Natural killer cell (primary cell): Measurements from ENCODE around the gene FOXE3. TPM values are rescaled to one million over a fixed set of nuclear protein-coding genes. Genes with fewer than 3 reads are reported as not detected.

ENCODE experiments used
- ATAC-seq, 3 donors: fragments of 150-1000 bp in 2 of 3; fragments of 200-7000 bp in 1 of 3; cut with Tn5 transposase; 1 replicate in 1 of 3; 2 replicates in 2 of 3; pipeline ENCODE4 v1.10.0; 2021; ENCODE audit warnings: mild to moderate bottlenecking in 2 of 3, moderate library complexity in 2 of 3
- DNase-seq, 2 donors: peaks; one replicate each; pipeline versions ENCODE4 v3.0.0 to v3.0.0-alpha.2; 2013 to 2021; ENCODE audit warnings: mixed read lengths in 1 of 2
- H3K27ac ChIP-seq: one replicate; pipeline ENCODE4 v1.5.1; 2013; ENCODE audit warnings: mild to moderate bottlenecking, low read length
- H3K27me3 ChIP-seq: one replicate; pipeline ENCODE4 v1.6.1; 2013; ENCODE audit warnings: low read length; ENCODE audit not compliant: control insufficient read depth, insufficient read depth
- H3K36me3 ChIP-seq: one replicate; pipeline ENCODE4 v1.6.1; 2013; ENCODE audit warnings: low read length; ENCODE audit not compliant: control insufficient read depth, insufficient read depth
- H3K4me1 ChIP-seq: one replicate; pipeline ENCODE4 v1.6.1; 2013; ENCODE audit warnings: low read length; ENCODE audit not compliant: control insufficient read depth, insufficient read depth
- H3K4me3 ChIP-seq: one replicate; pipeline ENCODE4 v1.5.1; 2013; ENCODE audit warnings: low read length
- H3K9me3 ChIP-seq: one replicate; pipeline ENCODE4 v1.6.1; 2013; ENCODE audit warnings: low read length; ENCODE audit not compliant: control insufficient read depth, insufficient read depth
- H3K27ac Mint-ChIP-seq, 2 donors: one replicate each; pipeline ENCODE4 v1.8.0; 2022; ENCODE audit warnings: mild to moderate bottlenecking in 2 of 2, mixed read lengths in 2 of 2, moderate library complexity in 1 of 2
- H3K27me3 Mint-ChIP-seq, 2 donors: one replicate each; pipeline ENCODE4 v1.8.0; 2022; ENCODE audit warnings: low read depth in 2 of 2, mixed read lengths in 2 of 2
- H3K36me3 Mint-ChIP-seq: one replicate; pipeline ENCODE4 v1.8.0; 2022; ENCODE audit warnings: mixed read lengths
- H3K4me1 Mint-ChIP-seq, 2 donors: one replicate each; pipeline ENCODE4 v1.8.0; 2022; ENCODE audit warnings: mixed read lengths in 2 of 2
- H3K4me3 Mint-ChIP-seq: one replicate; pipeline ENCODE4 v1.8.0; 2022; ENCODE audit warnings: mild to moderate bottlenecking, moderate library complexity, mixed read lengths
- H3K9me3 Mint-ChIP-seq, 2 donors: one replicate each; pipeline ENCODE4 v1.8.0; 2022; ENCODE audit warnings: mixed read lengths in 2 of 2
- CTCF ChIP-seq: fragments of 200-600 bp; IDR thresholded peaks from one replicate; pipeline ENCODE4 v1.8.0; 2022; ENCODE audit warnings: antibody characterized with exemption
- WGBS: methylation state at CpG from one replicate; pipeline ENCODE4 v1.1.7; 2013; ENCODE audit warnings: missing lambda C conversion rate; ENCODE audit not compliant: insufficient coverage; 5-methylcytosine and 5-hydroxymethylcytosine counted together
- intact Hi-C: fragments of 100-400 bp; cut with micrococcal nuclease; formaldehyde crosslinking; loops from one replicate; pipeline ENCODE4 v1.14.2; 2022
- total RNA-seq, 4 donors: library from RNA; stranded (reverse); fragments of 120-200 nt in 1 of 4; gene quantifications; one replicate each; pipeline versions ENCODE4 v1.2.3 to v1.2.4, GENCODE V29; 2013 to 2022

Gene FOXE3
- total RNA-seq, 3 donors from 2014 or later (not counting 1 experiment from before 2014, with no cell fraction given) = not detected

GRCh38 chr1:47399846-47400155, 16.3 kb upstream of the FOXE3 start:
- H3K9me3 Mint-ChIP-seq = no peaks in the 10 kb centered on the region
- H3K4me3 Mint-ChIP-seq = no peak overlapping the region
- 95% methylated on average over 4 of the region's 4 CpGs for whole genome bisulfite sequencing
- DNase-seq = no peak
- Histone ChIP-seq H3K36me3 (no peaks in the 10 kb centered on the region), H3K9me3 (no peaks in the 10 kb centered on the region), H3K27ac (no peak overlapping the region), H3K27me3 (no peaks in the 10 kb centered on the region), H3K4me3 (no peak overlapping the region), H3K4me1 (no peaks in the 10 kb centered on the region)
- no peak for ATAC-seq
- TF ChIP-seq CTCF = no peak
- H3K27ac Mint-ChIP-seq = no peak overlapping the region
- H3K4me1 Mint-ChIP-seq = no peaks in the 10 kb centered on the region
- peaks cover 5 to 6% of the 10 kb centered on the region in 2 donors for H3K27me3 Mint-ChIP-seq
- intact Hi-C loops = no loop called here
- H3K36me3 Mint-ChIP-seq = no peaks in the 10 kb centered on the region

GRCh38 chr1:47401761-47402160, 14.3 kb upstream of the FOXE3 start:
- Histone ChIP-seq H3K4me3 (no peak overlapping the region), H3K9me3 (no peaks in the 10 kb centered on the region), H3K27me3 (no peaks in the 10 kb centered on the region), H3K4me1 (no peaks in the 10 kb centered on the region), H3K36me3 (no peaks in the 10 kb centered on the region), H3K27ac (no peak overlapping the region)
- Mint-ChIP-seq H3K4me3 (no peak overlapping the region), H3K4me1 (no peaks in the 10 kb centered on the region), H3K9me3 (no peaks in the 10 kb centered on the region), H3K27me3 (peaks cover 0 to 11% of the 10 kb centered on the region in 2 donors), H3K27ac (no peak overlapping the region), H3K36me3 (no peaks in the 10 kb centered on the region)
- ATAC-seq (no peak), DNase-seq (no peak)
- intact Hi-C loops = no loop called here
- no peak for TF ChIP-seq CTCF
- 90% methylated on average over 4 of the region's 4 CpGs for WGBS

- intact Hi-C loops = no loop called here
- ATAC-seq (no peak), DNase-seq (no peak)
- Histone ChIP-seq H3K4me1 (no peaks in the 10 kb centered on the region), H3K27me3 (no peaks in the 10 kb centered on the region), H3K36me3 (no peaks in the 10 kb centered on the region), H3K4me3 (no peak overlapping the region), H3K27ac (no peak overlapping the region), H3K9me3 (no peaks in the 10 kb centered on the region)
- Mint-ChIP-seq H3K36me3 (no peaks in the 10 kb centered on the region), H3K4me3 (no peak overlapping the region), H3K27me3 (peaks cover 0 to 8% of the 10 kb centered on the region in 2 donors), H3K4me1 (no peaks in the 10 kb centered on the region), H3K9me3 (no peaks in the 10 kb centered on the region), H3K27ac (no peak overlapping the region)
- no peak for TF ChIP-seq CTCF
- 98% methylated on average over 3 of the region's 4 CpGs for WGBS
Observed at GRCh38 chr1:47402591-47402990, 13.5 kb upstream of the FOXE3 start.

GRCh38 chr1:47403321-47403910, 12.7 kb upstream of the FOXE3 start:
- Mint-ChIP-seq H3K4me1 (no peaks in the 10 kb centered on the region), H3K9me3 (no peaks in the 10 kb centered on the region), H3K36me3 (no peaks in the 10 kb centered on the region), H3K27me3 (peaks cover 0 to 8% of the 10 kb centered on the region in 2 donors), H3K27ac (no peak overlapping the region), H3K4me3 (no peak overlapping the region)
- no peaks in the 10 kb centered on the region for H3K4me1 ChIP-seq
- H3K9me3 ChIP-seq = no peaks in the 10 kb centered on the region
- WGBS = 95% methylated on average over 4 of the region's 4 CpGs
- H3K27me3 ChIP-seq = no peaks in the 10 kb centered on the region
- DNase-seq (no peak), ATAC-seq (no peak)
- TF ChIP-seq CTCF = no peak
- H3K27ac ChIP-seq = no peak overlapping the region
- no peak overlapping the region for H3K4me3 ChIP-seq
- no peaks in the 10 kb centered on the region for H3K36me3 ChIP-seq
- intact Hi-C loops = no loop called here
